GM18502 (cell line): ENCODE measurements around the gene PHF10.
A peak's percentile ranks its signal among the peaks of the same experiment; 100 is the strongest.

Experiments
- ATAC-seq: cut with Tn5 transposase; IDR thresholded peaks from one replicate; pipeline ENCODE4 v1.9.1; 2021; ENCODE audit warnings: mild to moderate bottlenecking; ENCODE audit not compliant: unreplicated experiment, poor library complexity

Gene PHF10

GRCh38 chr6:169685860-169686259 lies 38.4 kb downstream of the PHF10 start:
- ATAC-seq = no peak

DNA sequence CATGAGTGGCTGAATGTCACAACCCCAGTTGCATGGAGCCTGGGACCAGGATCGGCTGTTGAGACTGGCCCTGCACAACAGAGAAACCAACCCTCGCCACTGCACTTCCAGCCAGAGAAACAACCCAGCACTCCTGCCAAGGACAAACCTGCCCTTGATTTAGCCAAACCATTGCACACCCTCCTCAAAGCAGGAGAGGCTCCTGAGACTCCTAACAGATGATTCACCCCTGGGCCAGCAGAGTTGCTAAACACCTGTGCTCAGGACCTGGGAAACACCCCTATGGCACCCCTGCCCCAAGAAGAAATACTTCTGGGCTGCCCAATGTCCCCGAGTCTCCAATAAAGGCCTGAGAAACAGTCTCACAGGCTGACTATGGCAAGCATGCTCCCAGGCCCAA lies 40.2 kb downstream of the PHF10 start:
- no peak for ATAC-seq

DNA sequence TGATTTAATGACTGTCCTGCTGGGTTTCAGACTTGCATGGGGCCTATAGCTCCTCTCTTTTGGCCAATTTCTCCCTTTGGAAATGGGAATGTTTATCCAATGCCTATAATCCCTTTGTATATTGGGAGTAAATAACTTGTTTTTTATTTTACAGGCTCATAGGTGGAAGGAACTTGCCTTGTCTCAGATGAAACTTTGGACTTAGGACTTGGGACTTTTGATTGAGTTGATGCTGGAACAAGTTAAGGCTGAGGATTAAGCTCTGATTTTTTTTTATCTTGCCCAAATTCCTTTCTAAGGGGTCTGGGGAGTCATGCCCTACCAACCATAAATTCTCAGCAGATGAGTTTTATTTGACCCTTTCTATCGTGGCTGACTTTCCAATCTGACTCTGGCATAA lies 46.0 kb downstream of the PHF10 start:
- no peak for ATAC-seq

- no peak for ATAC-seq
Observed at GRCh38 chr6:169677096-169677495, 47.2 kb downstream of the PHF10 start.

- ATAC-seq = no peak
Observed at GRCh38 chr6:169675011-169675410, 49.3 kb downstream of the PHF10 start.

DNA sequence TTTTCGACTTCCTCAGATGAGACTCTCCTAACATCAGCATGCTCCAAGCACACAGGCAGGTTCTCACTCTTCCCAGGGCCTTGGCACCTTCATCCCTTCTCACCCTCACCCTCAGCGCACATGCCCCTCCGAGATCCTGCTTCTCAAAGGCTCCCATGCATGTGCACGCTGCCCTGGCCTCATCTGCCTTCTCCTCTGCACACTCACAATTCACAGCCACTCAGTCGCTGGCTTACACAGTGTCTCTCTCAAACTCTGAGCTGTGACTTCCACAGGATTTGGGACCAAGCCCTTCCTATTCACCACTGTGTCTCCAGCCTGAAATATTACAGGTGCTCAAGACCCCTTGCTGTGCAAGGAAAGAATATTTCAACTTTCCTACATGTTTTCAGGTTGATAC lies 52.7 kb downstream of the PHF10 start:
- no peak for ATAC-seq

DNA sequence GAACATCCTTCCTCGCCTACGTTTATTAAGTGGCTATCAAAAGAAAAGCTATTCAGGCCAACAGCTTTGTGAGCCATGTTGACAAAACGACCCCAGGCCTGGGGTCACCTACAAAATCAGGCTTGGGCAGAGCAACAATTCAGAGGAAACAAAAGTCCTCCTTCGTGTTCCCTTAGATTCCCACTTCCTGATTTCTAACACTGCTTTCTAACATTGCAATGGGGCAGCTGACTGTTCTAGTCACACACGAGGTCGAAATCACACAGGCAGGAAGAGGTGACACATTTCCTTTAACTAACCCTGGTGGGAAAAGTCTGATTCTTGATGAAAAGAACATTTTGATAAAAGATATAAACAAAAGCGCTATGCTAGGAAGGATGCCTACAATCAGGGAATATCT lies 54.4 kb downstream of the PHF10 start:
- ATAC-seq = no peak

DNA sequence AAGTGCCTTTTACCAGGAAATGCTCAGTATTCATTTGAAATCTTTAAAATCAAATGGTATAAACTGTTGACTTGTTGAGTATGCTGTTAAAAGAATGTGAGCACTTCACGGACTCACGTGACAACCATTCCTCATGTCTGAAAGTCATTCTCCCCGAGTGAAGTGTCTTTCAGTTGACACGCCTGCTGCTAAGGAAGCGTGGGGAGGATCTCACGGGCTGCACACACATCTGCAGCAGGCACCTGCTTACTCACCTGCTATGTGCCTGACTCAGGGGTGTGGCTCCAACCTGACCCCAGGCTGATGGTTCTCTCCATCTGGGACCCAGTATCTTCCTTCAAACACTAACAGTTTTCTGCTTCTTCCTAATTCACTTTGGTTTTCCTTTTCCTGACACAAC lies 55.2 kb downstream of the PHF10 start:
- ATAC-seq = no peak

DNA sequence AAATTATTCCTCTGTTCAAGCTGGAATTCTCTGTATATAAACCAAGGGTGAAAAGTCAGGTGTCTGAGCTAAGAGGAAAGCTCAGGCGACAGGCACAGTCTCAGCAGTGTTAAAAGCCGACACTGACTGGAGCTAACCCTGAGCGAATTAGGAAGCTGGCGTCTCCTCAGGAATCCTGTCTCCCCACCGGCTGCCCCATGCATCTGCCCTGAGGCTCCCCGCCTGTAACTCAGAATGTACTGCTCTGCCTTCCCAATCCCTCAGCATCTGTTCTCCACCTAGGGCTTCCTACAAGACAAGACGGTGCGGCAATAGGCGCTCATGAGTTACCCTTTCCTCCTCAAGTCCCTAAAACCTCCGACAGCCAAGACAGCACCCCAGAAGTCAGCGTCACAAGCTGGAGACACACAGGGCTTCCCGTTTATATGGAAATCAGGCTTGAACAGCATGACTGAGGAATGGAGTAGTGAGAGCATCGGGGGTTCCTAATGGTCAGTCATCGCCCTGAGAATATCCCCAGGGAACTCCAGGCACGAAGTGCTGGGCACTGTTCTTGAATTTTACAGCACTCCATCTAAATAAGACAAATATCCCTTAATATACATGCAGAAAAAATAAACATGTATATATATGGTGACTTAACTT lies 56.0 kb downstream of the PHF10 start:
- ATAC-seq = no peak

DNA sequence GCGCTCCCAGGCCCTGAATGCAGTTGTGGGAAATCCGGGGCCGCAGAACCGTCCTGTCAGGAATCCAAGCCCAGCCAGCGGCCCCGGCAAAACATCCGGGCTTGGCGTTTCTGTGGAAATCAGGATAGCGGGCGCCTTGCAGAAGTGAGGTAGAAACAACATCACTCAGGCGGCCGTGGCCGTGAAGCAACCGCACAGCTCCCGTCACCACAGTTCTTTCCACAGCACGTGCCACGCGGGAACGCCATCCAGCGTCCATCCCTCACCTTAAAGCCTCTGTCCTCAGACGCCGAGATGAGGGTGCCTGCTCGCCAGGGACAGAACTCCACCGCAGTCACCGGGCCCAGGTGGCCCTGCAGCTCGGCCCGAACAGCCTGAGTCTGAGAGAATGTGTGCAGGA lies 56.6 kb downstream of the PHF10 start:
- no peak for ATAC-seq

- ATAC-seq = no peak
Observed at GRCh38 chr6:169666441-169666840, 57.9 kb downstream of the PHF10 start.

- ATAC-seq = no peak
Observed at GRCh38 chr6:169665289-169665688, 59.0 kb downstream of the PHF10 start.

DNA sequence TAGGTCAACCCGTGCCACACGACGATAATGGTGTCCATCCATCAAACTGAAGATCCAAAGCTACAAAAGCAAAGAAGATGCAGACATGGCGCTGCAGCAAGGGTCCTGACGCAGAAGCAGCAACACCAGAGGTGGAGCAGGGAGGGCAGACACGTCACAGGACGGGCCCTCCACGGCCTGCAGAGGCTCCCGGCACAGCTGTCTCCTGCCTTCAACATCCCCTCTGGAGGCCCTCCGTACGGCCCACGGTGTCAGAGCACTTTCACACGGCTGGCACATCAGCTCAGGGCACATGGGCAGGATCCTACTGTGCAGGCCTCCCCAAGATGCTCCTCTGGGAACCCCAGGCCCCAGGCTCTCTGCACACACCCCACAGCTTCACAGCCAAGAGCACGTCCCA lies 60.1 kb downstream of the PHF10 start:
- ATAC-seq = no peak

DNA sequence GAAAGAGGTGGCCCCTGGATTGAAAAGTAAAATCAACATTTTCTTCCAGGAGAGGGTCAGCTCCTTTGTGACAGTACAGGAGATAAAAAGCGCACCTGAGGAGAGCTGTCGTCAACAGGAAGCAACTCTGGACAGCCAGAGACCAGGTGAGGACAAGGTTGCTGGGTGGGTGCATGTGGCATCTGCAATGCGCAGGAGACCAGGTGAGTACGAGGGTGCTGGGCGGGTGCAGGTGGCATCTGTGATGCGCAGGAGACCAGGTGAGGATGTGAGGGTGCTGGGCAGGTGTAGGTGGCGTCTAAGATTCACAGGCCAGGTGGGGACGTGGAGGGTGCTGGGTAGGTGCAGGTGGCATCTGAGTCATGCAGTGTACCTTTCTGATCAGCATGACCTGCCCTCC lies 60.8 kb downstream of the PHF10 start:
- ATAC-seq = no peak

GRCh38 chr6:169661391-169661756 lies 62.9 kb downstream of the PHF10 start:
- no peak for ATAC-seq

DNA sequence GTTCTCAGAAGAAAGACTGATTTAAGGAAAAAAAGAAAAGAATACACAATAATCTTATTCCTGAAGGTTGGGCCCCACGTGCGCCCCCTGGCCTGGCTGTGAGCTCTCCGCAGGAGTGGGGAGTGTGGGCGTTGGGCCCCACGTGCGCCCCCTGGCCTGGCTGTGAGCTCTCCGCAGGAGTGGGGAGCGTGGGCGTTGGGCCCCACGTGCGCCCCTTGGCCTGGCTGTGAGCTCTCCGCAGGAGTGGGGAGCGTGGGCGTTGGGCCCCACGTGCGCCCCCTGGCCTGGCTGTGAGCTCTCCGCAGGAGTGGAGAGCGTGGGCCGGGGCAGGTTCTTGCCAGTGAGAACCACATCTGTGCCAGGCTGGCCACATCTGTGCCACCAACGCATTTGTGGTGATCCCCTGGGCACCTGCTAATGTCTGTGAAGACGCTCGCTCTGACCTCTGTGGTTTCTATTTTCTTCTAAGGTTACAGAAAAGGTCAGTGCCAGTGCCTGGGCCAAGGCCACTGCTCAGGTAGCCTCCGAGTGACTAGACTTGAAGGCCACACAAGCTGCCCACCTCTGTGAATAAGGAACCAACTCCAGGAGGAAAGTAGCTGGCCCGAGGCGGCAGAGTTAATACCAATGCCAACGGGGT lies 63.4 kb downstream of the PHF10 start:
- ATAC-seq = no peak

- no peak for ATAC-seq
Observed at GRCh38 chr6:169659820-169660610, 64.3 kb downstream of the PHF10 start.

GRCh38 chr6:169657284-169657610 lies 67.1 kb downstream of the PHF10 start:
- ATAC-seq = no peak

DNA sequence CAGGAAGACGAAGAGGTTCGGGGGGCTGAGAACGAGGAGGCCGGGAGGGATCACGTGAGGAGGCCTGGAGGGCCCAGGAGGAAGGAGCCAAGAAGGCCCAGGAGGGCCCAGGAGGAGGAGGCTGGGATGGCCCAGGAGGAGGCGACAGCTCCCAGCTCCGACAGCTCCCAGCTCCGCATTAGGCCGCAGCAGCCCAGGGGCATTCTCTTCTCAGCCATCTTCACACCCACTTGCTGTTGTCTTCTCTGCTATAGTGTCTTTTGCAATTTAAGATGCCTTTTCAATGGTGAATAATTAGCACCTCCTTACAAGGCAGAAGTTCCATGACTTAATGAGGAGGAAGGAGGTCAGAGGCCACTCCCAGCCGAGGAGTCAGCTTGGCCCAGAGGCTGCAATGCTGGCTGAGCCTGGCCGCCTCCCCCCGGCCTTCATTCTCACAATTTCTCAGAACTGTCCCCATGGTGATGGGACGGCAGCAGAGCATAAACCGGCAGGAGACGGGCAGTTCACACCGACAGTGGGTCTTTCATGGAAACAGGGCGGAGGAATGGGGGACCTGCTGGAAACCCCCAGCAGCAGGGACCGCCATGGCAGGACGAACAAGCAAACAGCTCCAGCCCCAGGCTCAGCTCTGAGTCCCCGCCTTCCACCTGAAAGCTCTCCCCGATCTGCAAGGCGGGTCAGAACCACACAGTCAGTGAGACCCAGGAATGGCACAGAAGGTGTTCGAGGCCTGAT lies 67.6 kb downstream of the PHF10 start:
- no peak for ATAC-seq

GRCh38 chr6:169654598-169655391 lies 69.5 kb downstream of the PHF10 start:
- ATAC-seq = peak; percentile 97
